IPS DF 4.7 (cell line): Measurements from ENCODE around the gene ITPR2.
"Not testable (repeated sequence)": the region's sequence is repeated elsewhere in the genome, so short reads cannot be mapped to it uniquely, and the experiment has no call there.

Experiments used
- DNase-seq: peaks from one replicate; pipeline ENCODE4 v3.0.0-alpha.2; 2013; ENCODE audit warnings: low spot score; ENCODE audit errors: extremely low read depth

ITPR2 gene

GRCh38 chr12:26789731-26790644, 43.0 kb downstream of the ITPR2 start:
- no peak for DNase-seq

- no peak for DNase-seq
Measured at GRCh38 chr12:26786865-26787514, 46.0 kb downstream of the ITPR2 start.

- no peak for DNase-seq
Measured at GRCh38 chr12:26786491-26786864, 46.5 kb downstream of the ITPR2 start.

DNA sequence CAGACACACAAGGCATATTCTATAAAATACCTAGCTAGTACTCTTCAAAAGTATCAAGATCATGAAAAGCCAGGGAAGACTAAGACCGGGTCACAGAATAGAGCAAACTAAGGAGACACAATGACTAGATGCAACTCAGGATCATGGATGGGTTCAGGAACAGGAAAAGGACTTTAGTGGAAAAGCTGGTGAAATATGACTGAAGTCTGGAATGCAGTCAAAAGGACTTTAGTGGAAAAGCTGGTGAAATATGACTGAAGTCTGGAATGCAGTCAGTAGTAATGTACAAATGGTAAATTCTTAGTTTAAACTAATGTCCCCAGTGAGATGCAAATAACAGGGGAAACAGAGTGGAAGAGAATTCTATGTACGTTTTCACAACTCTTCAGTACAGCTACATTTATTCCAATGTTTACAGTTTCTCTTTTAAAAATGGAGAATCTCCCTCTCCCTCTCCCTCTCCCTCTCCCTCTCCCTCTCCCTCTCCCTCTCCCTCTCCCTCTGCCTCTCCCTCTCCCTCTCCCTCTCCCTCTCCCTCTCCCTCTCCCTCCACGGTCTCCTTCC, 49.1 kb downstream of the ITPR2 start:
- not testable (repeated sequence) for DNase-seq

DNA sequence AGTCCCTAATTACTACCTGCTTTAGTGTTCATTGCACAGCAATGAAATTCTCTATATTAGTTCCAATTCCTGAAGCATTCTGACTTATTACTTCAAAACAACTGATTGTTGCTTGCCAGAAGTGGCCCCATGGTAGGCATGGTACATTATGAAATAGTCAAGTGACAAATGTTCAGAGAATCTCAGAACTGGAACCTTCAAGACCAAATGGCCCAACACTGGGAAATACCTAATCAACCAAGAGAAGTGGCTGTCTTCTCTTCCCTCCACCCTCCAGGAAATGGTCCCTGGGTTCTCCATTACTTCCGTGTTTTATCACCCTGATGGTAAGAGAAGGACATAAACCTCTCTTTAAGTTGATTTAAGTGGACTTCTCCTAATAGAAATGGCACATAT, 49.9 kb downstream of the ITPR2 start:
- no peak for DNase-seq

DNA sequence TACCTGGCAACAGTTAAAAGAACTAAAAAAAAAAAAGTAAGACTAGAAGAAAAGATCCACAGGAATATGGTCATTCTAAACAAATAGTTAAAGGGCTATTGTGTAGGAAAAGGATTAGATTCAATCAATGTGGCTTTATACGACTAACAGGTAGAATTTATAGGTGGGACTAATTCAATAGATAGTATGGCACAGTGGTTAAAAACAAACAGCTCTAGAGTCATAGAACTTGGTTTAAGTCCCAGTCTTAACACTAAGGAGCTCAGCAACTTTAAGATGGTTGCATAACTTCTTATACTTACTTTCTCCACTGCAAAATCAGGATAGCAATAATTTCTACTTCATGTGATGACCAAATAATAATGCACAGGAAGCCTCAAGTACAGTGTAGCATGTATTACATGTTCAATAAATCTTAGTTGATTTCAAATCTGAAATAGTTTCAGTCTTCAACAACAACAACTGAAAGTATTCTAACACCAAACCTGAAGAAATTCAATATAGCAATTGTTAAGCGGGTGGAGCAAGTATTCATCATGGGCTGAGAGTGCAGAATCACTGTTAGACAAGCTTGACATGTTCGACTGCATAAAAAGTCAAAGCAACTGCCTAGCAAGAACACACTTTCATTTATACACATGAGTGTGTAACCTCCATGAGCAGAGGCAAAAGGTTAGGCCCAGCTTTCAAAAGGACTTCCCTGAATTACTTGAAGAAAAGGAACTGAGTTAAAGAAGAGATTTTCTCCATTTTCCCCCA, 50.4 kb downstream of the ITPR2 start:
- DNase-seq: no peak

- DNase-seq: not testable (repeated sequence)
Measured at GRCh38 chr12:26780656-26781055, 52.3 kb downstream of the ITPR2 start.

DNA sequence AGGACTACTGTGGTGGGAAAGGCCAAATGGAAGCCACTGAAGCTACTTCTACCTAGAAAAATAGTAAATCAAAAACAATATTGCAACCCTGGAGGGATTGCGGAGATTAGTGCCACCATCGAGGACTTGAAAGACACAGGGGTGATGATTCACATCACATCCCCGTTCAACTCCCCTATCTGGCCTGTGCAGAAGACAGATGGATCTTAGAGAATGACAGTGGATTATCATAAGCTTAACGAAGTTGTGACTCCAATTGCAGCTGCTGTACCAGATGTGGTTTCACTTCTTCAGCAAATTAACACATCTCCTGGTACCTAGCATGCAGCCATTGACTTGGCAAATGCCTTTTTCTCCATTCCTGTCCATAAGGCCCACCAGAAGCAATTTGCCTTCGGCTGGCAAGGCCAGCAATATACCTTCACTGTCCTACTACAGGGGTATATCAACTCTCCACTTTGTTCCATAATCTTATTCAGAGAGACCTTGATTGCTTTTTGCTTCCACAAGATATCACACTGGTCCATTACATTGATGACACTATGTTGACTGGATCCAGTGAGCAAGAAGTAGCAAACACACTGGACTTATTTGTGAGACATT, 54.7 kb downstream of the ITPR2 start:
- DNase-seq: not testable (repeated sequence)

DNA sequence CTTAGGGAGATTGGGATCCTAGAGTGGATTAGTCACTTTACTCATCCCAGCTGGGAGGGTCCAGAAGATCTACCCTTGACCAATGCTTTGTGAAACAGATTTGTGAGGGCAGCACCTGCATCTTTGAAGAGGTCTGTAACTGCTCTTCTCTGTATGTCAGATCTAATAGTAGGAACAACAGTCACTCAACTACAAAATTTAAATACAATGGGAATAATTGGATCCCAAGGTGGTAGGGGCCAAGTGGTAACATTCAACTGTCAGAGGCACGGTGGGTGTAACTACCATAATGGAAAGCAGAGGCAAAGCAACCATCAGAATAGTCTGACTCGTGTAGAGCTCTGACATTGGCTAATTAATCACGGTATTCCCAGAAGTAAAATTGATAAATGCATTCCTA, 55.8 kb downstream of the ITPR2 start:
- DNase-seq: no peak

DNA sequence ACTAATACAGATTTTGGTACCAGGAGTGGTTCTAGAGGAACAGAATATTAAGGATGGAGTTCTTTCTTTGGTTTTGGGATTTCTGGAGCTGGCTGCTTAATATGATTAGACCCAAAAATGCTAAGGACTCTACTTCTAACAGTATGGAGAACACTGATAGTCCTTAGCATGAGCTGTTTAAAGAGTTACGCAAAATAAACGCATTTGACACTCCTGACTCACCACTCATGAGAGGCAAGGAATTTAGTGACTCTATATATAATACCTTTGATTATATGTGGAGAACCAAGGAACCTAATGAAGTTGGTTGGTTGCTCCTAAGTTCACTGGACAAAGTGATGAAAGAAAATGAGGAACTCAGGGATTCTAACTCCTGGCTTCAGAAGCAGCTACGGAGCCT, 57.0 kb downstream of the ITPR2 start:
- DNase-seq: not testable (repeated sequence)

DNA sequence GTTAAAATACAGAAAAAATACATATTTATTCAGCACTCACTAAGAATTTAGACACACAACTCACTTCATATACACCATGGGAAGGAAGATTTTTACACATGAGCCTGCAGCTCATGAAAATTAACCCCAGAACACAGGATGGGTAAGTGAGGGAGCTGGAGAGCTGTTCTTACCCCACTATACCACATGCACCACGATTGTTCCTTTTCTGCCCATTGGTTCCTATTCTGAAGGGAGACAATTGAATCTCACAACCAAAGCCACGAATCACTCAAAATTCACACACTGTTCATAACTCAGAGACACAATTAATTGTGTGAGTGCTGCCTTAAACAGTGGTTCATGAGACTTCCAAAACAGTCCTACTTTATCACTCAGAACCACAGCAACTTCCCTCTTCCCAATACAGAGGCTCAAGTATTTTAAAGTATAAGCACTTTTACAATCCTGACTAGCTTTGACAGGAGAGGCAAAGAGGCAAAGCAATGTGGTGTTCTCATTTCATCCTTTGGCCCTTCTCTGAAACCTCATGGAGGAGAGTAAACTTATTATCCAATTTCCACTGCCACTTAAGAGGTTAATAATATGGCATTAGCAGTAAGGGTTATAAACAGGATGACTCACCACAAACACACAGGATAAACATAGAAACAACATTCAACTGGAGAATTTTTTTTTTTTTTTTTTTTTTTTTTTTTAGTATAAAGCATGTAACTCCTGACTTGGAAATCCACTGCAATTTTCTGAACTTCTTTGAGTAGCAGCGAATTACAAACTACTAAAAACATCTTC, 59.5 kb downstream of the ITPR2 start:
- no peak for DNase-seq

DNA sequence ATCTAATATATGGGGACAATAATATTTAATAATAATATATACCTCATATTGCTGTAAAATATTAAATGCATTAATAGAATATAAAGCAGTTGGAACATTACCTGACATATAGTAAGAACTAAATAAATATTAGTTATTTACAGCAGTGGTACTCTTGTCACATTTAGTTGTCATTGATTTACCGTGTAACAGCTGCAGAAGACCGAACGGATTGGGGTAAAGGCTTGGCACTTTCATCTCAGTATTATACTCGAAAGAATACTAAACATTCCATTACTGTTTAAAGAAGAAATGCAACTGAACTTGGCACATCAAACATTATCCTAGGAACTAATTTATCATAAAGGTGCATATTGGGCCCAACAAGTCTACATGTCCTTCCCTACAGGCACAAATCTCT, 61.1 kb downstream of the ITPR2 start:
- no peak for DNase-seq

GRCh38 chr12:26770239-26771070, 62.5 kb downstream of the ITPR2 start:
- no peak for DNase-seq

DNA sequence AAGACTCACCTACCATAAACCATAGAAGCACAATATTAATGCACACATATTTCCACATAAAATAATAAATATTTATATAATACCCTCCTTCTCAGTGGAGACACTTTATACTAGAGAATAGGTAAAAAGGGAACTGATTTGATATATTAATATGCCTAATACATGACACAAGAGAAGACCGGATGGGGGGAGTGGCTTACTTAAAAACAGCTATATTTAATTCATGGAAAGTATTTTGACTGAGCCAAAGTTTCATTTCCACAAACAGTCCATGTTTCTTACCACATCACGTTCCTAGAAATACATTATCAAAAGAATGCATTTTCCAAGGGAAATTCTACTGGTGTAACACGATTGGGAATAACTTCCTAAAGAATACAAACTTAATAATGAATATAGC, 63.4 kb downstream of the ITPR2 start:
- no peak for DNase-seq

DNA sequence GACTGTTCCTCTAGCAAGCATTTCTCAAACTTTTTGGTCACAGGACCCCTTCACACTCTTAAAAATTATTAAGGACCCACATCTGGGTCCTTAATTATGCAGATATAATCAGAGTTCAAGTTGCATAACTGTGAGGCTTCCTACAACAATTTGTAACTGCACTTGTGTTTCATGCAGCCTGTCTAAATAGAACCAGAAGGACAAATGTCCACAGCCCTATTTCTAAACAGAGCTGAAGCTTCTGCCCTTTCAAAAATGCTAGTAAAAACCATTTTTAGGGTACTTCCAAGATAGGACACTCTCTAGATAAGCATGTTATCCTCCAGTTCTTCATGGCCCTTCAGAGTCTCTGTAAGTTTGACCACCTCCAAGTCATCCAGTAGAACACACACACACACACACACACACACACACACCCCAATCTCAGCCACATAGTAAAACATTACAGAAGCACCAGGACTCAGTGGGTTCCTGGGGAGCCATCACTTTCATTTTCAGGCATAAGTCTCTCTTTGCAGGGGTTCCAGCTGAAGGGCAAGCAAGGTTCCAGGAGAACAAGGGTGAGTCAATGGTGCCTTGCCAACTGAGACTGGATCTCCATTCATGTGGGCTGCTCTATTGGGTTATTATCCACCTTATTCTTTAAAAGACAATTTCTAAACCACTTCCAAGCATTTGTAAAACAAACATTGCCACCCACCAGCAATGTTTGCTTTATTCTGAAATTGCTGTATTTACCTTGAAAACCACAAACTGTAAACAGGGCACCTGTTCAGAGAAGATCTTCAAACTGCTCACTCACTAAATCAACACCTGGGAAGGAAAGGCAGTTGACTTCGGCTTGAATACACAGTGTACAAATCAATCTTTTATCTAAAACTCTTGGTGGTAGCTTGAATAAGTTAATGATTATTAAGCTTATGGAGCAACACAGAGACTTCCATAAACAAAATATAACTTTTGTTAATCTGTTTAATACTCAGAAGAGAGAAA, 64.1 kb downstream of the ITPR2 start:
- DNase-seq: no peak

- no peak for DNase-seq
Measured at GRCh38 chr12:26767865-26768264, 65.1 kb downstream of the ITPR2 start.

DNA sequence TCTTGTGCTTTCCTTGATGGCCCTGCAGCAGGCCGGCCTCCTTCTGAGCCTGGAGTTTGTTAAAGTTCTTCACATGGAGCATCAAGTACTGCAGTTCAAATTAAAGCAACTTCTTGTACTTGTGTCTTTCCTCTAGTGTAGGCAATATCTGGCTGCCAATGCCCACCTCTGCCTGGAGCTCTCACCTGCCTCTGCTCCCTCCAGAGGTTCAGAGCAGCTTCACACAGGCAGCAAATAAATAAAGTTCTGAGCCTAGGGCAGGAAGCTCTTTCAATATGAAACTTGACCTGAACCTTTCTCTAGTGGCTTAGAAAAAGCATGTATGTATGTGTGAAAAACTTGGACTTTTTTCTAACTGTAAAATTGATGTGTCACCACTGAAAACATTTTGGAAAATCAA, 65.9 kb downstream of the ITPR2 start:
- no peak for DNase-seq

GRCh38 chr12:26762186-26762585, 70.8 kb downstream of the ITPR2 start:
- no peak for DNase-seq
